ENCODE data around the gene DOCK8. TPM values are rescaled to one million over a fixed set of nuclear protein-coding genes. Genes with fewer than 3 reads are reported as not detected.

DOCK8 gene
- total and polyA plus RNA-seq, 2 experiments from 2014 or later: 0.94 to 1.2 TPM

- H3K4me2 ChIP-seq: no peak overlapping the region
- H3K36me3 ChIP-seq (ENCODE audit: insufficient read depth): no peaks in the 10 kb centered on the region
- no peaks in the 10 kb centered on the region; the same call in 1 of the 2 replicates for H3K9me2 ChIP-seq (ENCODE audit: insufficient read depth)
- DNase-seq (ENCODE audit: low spot score) (no peak), ATAC-seq (no peak)
- TF ChIP-seq REST (IDR thresholded peaks at IDR 0.05; ENCODE audit: unreplicated experiment) (no peak), ZNF462 (CRISPR knock-in tag; IDR thresholded peaks at IDR 0.05) (no peak), ZNF331 (CRISPR knock-in tag; IDR thresholded peaks at IDR 0.05; ENCODE audit: low read depth) (no peak), POLR2AphosphoS5 (IDR thresholded peaks at IDR 0.05; ENCODE audit: low read depth) (no peak), ETS1 (IDR thresholded peaks at IDR 0.05) (no peak), CREB1 (CRISPR knock-in tag; IDR thresholded peaks at IDR 0.05; ENCODE audit: low read depth) (no peak), JUNB (IDR thresholded peaks at IDR 0.05; ENCODE audit: unreplicated experiment) (no peak), CTCF (conservative IDR thresholded peaks at IDR 0.05; ENCODE audit: low read depth in 2 of 2) (no peak), EZH2 (IDR thresholded peaks at IDR 0.05; ENCODE audit: low read depth, unreplicated experiment) (no peak), EZH2phosphoT487 (IDR thresholded peaks at IDR 0.05; ENCODE audit: unreplicated experiment) (no peak), NANOG (IDR thresholded peaks at IDR 0.05; ENCODE audit: borderline replicate concordance) (no peak), STAT1 (IDR thresholded peaks at IDR 0.05; ENCODE audit: unreplicated experiment) (no peak), ZNF114 (CRISPR knock-in tag; IDR thresholded peaks at IDR 0.05) (no peak)
- no peaks in the 10 kb centered on the region for H4K20me1 ChIP-seq (replicated peaks; ENCODE audit: insufficient read depth)
- peaks cover 24% of the 10 kb centered on the region for H3K27me3 Mint-ChIP-seq (ENCODE audit: insufficient read depth, low read depth, poor library complexity)
- no peaks in the 10 kb centered on the region for H3K36me3 Mint-ChIP-seq (ENCODE audit: low read depth)
- H3K27ac ChIP-seq (ENCODE audit: low read depth): no peak overlapping the region
- peaks cover 6% of the 10 kb centered on the region for H3K4me1 ChIP-seq (ENCODE audit: insufficient read depth)
- H3K4me3 Mint-ChIP-seq: no peak overlapping the region
- peaks cover 2% of the 10 kb centered on the region; the same call in 2 of the 3 replicates for H3K4me1 Mint-ChIP-seq
- H3K4me3 ChIP-seq: no peak overlapping the region
- no peak overlapping the region for H3K27ac Mint-ChIP-seq
- peaks cover 6% of the 10 kb centered on the region; the same call in 1 of the 2 replicates for H3F3A ChIP-seq (replicated peaks; ENCODE audit: low read depth)
- H3K79me2 ChIP-seq (replicated peaks; ENCODE audit: insufficient read depth): no peaks in the 10 kb centered on the region
- no peak overlapping the region for H2AFZ ChIP-seq
- H3K27me3 ChIP-seq (ENCODE audit: insufficient read depth): peaks cover 44% of the 10 kb centered on the region
- H3K9me3 Mint-ChIP-seq: no peaks in the 10 kb centered on the region; the same call in 2 of the 3 replicates
Measured at GRCh38 chr9:211557-211956, 3.1 kb upstream of the DOCK8 start.

Measured in GM23338 (cell line).